GM21447 (cell line): ENCODE data around the gene RTN4IP1.
A peak's percentile ranks its signal among the peaks of the same experiment; 100 is the strongest.
"Not testable (repeated sequence)": the region's sequence is repeated elsewhere in the genome, so short reads cannot be mapped to it uniquely, and the experiment has no call there.

Experiments
- ATAC-seq: cut with Tn5 transposase; IDR thresholded peaks from one replicate; pipeline ENCODE4 v1.9.1; 2021; ENCODE audit not compliant: unreplicated experiment

The RTN4IP1 gene

DNA sequence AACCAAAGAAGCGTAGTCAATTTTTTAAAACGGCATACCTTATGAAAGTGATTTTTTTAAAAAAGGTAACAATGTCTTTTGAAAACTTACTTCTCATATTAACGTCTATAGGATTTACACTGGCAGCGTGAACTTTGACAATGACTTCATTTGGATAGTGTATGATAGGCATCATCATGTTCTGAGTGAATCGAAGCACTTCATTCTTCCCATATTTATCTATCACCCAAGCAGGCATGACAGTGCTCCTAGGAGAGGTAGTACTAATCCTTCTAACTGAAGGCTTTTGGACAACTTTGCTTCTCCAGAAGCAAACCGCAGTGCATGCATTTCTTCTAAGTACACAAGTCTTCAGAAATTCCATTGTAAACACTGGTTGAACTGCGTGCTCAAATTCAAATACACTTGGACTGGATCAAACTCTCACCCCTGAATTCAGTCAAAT is 618 bp downstream of the RTN4IP1 start:
- peak; percentile 7 for ATAC-seq

DNA sequence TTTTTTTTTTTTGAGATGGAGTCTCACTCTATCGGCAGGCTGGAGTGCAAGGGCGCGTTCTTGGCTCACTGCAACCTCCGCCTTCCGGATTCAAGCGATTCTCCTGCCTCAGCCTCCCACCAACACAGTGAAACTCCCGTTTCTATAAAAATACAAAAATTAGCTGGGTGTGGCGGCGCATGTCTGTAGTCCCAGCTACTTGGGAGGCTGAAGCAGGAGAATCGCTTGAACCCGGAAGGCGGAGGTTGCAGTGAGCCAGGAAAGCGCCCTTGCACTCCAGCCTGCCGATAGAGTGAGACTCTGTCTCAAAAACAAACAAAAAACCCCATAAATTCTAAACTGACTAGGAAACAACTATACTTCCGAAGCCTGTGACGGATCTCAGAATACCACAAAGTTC is 1.5 kb downstream of the RTN4IP1 start:
- not testable (repeated sequence) for ATAC-seq

DNA sequence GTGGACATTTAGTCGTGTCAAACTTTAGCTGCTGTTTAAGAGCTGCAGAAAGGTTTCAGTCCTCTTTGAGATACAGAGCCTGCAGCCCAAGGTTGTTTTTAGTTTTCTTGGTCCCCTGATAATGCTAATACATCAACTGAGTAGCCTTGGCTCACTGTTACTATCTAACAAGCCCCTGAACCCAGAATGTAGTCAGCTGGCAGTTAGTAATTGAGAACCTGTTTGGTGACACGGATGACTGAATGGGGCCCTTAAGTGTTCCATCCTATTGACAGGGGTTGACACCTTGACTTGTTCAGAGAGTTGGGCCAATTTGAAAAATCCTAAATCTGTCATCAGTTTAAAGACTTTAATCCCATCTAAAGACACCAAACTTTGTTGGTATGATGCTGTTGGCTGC is 2.8 kb downstream of the RTN4IP1 start:
- peak; percentile 36 for ATAC-seq

DNA sequence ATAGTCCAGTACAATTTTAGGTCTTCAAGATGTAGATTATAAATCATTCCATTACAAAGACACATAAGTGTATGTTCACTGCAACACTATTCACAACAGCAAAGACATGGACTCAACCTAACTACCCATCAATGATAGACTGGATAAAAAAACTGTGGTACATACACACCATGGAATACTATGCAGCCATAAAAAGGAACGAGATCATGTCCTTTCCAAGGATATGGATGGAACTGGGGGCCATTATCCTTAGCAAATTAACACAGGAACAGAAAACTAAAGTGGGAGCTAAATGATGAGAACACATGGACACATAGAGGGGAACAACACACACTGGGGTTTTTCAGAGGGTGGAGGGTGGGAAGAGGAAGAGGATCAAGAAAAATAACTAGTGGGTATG is 6.3 kb downstream of the RTN4IP1 start:
- no peak for ATAC-seq

DNA sequence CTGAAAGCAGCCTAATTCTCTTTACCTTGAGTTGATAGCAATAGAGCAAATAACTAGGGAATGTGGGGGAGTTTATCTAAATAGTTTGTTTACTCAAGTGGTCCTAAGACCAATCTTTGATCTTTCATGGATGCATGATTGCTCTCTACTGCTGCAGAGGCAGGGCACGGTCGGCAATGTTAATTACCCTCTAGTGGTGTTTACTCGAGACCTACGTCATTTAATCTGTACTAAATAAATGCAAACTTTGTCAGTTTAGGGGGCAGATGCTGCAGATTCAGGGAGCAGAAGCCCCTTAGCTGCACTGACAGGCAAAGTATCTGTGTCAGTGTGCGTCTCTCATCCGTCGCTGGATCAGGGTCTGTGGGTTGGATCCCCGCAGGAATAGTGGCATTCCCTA is 6.9 kb downstream of the RTN4IP1 start:
- ATAC-seq, result no peak

DNA sequence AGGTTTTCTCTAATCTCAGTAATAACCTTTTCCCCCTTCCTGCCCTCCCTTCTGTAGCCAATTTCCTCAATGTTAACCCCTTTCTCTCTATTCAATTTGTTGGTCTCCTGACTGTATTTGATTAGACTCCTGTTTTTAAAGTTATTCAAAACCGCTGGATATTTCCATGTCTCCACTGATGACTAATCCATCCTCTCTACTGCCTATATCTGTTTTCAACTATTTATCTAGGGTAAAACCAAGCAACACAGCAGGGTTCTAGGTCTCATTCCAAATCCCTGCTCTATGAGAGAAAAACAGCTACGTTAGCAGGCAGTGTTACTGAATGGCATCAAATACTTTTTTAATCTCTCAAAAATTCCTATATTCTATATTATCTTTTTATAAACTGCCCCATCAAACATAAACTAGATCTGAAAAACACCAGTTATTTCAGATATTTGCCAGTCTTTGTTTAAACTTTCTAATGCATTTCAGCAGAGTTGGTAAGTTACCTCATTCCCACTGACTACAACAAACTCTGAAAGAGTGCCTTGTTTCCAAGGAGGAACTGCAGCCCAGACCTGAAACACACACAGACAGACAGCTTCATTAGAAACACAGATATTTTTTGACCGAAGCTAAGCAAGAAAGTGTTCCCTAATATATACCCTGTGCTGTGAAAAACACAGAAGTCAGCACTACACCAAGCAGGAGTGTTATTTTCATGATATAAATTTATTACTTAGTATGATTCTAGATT is 8.2 kb downstream of the RTN4IP1 start:
- ATAC-seq, result no peak

DNA sequence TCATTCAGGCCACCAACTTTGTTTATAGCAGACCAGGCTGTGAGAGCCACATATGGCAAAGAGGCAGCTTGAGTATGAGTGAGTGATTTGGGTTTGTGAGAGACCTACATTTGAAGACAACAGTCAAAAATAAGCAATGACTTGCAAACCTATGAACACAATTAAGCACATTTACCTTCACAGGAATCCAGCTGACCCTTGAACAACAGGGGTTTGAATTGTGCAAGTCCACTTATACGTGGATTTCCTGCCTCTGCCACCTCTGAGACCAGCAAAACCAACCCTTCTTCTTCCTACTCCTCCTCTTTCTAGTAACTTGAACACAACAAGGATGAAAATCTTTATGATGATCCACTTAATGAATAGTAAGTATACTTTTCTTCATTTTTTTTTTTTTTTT is 10.1 kb downstream of the RTN4IP1 start:
- no peak for ATAC-seq

DNA sequence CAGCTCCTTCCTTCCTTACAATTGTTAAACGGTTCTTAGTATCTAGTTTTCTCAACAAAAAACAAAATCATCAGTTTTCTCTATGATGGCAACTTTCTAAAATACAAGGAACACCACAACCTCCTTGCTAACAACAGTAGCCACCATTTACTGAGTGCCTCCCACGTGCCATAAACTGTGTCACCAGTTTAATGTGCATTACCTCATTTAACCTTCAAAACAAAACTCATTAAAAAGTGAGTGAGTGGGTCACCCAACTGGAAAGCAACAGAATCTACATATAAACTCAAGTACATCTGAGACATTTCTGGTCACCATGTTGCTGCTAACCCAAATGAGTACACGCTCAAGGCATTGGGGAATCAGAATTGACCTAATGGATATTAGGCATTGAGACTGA is 11.0 kb downstream of the RTN4IP1 start:
- no peak for ATAC-seq

DNA sequence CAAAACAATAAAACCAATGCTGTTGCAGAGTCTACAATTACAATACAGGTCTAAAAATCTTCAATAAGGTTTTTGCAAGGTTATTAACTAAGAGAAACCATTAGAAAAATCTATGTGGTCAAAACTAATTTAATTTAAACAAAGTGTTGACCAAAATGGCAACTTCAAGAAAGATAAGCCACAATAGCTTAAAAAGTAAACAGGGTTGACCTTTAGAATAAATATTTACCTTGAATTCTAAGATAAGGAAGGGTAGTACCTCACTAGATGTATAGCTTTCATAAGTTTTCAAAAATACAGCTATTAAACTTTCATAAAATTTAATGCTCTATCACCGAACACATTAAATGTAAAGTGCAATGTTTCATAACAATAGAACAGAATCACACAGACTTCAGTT is 11.4 kb downstream of the RTN4IP1 start:
- ATAC-seq, result no peak

DNA sequence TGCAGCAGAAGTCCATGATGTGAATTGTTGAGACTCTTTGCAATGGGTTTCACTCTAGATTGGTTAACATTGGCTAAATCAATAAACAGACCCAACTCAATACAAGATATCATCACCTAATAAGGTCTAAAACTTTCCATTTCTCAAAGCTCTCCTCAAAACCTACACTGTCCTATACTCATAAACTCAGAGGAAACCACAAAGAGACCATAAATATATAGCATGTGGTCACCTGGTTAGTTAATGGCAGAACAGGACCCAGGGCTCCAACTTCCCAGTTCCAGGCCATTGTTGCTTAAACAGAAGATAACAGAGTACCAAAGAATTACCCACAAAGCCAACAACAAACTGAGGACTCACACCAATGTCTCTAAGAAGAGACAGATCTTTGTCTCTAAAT is 12.0 kb downstream of the RTN4IP1 start:
- peak; percentile 87 for ATAC-seq

DNA sequence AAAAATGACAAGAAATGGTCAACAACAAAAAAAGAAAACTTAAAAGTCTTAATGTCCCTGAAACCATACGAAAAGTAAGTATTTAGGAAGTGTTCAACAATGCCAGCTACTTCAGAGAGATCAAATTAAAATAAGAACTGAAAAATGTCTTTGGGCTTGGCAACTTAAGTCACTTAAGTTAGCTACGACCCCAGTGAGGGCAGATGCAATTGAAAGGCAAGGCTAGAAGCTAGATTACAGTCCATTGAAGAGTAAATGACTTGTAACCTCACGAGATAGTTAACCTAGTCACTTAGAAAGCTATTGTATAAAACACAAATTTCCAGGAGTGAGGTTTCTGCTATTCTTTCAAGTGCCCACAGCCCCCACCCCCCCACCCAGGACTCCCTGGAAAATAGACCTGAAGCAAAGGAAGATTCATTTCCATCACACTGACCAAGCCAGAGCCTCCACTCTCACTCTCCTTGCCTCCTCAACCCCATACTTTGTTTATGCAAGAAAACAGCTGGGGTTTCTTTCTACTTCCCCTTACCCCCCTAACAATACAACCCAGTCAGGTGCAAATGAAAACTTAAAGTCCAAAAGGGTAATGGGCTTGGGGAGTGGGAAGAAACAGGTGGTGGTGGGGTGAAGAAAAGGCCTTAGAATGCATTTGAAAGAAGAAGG is 14.6 kb downstream of the RTN4IP1 start:
- ATAC-seq, result no peak

DNA sequence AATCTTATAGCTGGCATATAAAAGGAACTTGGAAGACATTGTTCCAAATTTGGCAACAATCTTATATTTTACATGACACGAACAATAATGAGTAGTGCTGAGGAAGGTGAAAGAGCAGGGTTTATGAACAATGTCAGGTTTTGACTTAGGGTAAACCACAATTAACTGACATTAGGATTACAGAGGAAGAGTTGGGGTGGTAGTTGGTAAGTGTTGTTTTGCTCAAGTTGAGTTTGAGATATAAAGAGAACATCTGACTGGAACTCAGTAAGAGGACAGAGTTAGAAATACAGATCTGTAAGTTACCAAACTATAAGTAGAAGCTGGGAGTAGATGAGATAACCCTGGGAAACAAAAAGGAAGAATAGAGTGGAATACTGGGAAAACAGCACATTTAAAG is 15.1 kb downstream of the RTN4IP1 start:
- no peak for ATAC-seq

DNA sequence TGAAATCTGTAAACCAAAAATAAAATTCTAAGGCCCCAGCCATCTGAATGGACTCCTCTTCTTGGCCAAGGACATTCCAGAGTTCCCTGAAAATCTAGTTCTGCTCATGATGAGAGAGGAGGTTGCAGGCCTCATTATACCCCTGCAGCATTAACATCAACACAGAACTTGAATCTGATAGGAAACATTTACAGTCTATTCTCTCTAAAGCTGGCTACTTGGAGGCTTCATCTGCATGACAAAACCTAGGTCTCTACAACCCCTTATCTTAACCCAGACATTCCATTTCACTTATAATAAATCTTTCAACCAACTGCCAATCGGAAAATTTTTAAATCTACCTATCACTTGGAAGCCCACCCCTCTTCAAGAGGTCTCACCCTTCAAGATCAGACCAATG is 15.7 kb downstream of the RTN4IP1 start:
- no peak for ATAC-seq

DNA sequence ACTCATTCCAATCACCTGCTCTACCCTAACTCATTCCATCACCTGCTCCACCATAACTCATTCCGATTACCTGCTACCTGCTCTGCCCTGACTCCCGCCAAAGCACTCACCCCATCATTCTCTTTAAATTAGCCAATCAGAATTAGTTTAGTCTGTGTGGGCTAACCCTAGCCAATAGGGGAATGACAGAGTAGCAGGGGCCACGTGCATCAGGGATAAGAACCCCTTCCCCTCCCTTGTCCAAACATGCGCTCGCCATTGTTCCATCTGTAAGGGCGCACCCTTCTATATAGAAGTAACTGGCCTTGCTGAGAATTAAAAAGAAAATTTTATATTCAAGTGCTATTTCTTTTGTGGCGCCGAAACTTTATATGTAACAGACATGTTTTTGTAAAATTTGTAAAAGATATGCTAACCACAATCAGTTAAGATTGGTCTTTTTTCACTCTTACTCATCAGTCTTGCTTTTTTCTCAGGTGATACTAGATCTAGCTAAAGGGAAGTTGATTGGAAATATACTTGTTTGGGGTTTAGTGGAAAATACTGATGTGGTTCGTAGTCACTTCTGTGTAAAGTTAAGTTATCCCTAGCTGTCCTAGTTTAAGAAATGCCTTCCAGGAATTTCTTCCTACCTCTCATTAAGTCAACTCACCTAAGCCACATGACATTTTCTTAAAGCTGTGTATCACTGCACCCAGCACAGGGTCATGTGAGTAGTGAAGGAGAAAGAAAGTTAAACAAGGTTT is 16.5 kb downstream of the RTN4IP1 start:
- ATAC-seq, result no peak

DNA sequence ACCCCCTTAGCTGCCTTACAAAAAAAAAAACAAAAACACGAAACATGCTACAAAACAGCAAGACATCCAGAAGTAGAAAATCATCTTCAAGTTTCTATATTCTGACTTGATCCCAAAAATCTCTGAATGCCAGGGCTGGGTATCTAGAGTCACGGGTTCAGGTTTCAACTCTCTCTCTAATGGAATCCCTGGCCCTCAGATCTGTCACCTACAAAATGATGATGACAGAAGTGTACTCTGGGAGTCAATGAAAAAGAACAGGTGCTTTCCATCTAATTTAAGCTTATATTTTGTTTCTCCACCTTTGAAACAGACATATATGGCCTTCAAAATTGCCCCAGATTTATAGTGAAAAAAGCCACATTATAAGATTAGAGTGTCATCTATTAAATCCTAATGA is 18.3 kb downstream of the RTN4IP1 start:
- ATAC-seq, result no peak

DNA sequence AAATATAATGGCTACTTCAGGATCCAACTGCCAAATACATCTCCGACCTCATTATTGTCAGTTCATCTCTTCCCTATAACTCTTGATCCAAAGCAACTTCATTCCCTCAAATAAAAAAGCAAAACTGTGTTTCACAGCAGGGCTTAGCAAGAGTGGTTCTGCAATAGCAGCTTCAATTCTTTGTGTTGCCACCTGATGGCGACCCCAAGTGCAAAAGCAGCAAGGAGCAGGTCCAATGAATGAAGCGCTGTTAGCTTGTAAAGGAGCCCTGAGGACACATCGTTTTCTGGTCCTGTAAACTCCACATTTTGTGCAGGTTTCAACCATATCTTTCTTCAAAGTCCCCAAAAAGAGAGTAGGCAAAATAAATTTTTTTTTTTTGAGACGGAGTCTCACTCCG is 19.6 kb downstream of the RTN4IP1 start:
- no peak for ATAC-seq

DNA sequence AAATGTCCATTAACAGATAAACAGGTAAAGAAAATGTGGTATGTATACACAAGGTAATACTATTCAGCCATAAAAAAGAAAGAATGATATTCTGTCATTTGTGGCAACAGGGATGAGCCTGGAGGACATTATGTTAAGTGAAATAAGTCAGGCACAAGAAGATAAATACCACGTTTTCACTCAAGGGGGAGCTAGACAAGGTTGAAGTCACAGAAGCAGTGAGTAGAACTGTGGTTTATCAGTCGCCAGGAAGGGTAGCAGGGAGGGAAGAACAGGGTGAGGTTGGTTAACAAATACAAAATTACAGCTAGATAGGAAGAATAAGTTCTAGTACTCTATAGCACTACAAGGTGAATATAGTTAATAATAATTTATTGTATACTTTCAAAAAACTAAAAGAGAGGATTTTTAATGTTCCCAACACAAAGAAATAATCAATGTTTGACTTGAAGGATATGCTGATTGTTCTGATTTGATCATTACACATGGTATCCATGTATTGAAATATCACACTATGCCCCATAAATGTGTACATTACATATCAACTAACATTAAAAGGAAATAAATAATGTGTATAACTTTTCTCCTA is 21.1 kb downstream of the RTN4IP1 start:
- peak; percentile 88 for ATAC-seq

DNA sequence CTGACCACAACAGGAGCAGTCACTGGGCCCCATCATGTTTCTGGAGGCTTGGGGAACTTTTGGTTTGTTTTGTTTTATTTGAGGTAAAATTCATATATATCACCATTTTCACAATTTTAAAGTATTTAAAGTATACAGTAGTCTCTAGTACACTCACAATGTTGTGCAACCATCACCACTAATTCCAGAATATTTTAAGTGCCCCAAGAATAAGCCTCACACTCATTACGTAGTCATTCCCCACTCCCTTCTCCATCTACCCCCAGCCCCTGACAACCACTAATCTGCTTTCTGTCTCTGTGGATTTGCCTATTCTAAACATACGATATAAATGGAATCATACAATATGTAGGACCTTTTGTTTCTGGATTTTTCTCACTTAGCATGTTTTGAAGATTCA is 29.0 kb downstream of the RTN4IP1 start:
- no peak for ATAC-seq

DNA sequence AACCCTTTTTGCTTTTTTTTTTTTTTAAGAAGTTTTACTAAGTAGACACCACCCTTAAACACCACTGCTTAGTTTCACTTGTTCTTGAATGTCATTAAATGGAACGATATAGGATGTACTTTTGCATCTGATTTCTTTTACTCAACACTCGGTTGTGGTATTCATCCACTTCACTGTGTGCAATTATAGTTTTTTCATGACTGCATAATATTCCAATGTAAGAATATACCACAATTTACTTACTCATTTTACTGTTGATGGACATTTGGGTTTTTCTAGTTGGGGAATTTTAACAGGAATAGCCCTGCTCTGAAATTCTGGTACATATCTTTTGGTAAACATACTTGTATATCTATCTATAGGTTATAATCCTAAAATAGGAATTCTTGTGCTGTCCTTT is 29.9 kb downstream of the RTN4IP1 start:
- ATAC-seq, result no peak

DNA sequence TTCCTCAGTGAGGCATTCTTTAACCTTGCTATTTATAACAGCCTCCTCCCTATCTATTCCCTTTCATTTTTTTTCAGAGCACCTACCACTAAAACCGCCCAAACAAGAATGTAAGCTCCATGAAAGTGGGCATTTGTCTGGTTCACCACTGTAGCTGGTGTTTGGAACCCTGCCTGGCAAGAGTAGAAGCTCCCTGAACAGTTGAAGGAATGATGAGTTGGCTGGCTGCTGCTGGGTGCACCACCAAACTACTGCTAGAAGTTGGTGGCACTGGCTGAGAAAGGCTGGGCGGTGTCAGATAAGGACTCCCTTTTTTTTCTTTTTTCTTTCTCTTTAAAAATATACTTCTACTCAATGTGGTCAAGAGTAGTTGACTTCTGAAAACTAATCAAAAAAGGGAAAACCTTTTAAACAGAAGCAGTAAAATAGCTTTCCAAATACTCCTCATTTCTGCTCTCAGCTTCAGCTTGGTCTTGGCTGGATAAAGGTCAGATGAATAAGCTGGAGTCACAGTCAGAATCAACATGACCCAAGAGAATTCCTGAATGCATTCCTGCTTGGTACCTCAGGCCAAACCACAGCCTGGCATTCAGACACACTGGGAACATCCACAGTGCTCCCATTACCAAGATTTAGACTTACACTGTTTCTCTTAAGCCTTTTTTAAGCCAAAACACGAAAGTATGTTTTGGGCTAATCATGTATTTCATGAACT is 38.0 kb downstream of the RTN4IP1 start:
- no peak for ATAC-seq

DNA sequence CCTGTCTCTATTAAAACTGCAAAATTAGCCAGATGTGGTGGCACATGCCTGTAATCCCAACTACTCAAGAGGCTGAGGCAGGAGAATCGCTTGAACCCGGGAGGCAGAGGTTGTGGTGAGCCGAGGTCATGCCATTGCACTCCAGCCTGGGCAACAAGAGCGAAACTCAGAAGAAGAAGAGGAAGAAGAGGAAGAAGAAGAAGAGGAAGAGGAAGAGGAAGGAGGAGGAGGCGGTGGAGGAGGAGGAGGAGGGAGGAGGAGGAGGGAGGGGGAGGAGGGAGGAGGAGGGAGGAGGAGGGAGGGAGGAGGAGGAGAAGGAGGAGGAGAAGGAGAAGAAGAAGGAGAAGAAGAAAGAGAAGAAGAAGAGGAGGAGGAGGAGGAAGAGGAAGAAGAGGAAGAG is 40.4 kb downstream of the RTN4IP1 start:
- ATAC-seq, result not testable (repeated sequence)
